Measurements from ENCODE around the gene TDRD1. TPM values are rescaled to one million over a fixed set of nuclear protein-coding genes. Genes with fewer than 3 reads are reported as not detected.

TDRD1 gene
- total RNA-seq, 1 donor from 2014 or later, result 0.33 TPM

DNA sequence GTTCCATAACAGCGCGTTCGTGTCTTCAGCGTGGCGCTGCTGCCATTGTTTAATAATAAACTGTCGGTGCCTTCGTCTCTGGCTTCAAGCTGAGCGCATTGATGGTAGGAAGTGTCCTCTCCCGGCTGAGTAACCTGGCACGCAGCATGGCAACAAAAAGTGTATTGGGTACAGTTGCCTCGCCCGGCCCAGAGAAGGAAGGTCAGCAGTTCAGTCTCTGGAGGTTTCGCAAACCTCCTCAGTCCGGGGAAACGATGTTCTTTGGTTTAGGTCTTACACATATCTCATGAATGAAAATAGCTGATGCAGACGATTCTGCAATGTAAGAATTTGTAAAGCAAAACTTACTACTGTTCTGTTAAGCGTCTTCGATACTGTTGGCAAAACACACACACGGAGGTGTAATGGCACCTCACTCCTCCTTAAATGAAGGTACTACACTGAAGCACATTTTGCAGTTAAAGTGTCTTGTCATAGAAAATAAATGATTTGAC, 4.4 kb upstream of the TDRD1 start:
- peak overlapping the region; percentile 97 for H3K4me3 Mint-ChIP-seq
- H3K9me3 Mint-ChIP-seq, result no peaks in the 10 kb centered on the region
- intact Hi-C loops (cut with micrococcal nuclease), result loop anchor here (1.0 to 10.0 kb wide), 12 partner anchors 43 to 1800 kb away; partner anchors contain the start of genes ACSL5, ATRNL1, CASP7 and DCLRE1A
- ChIA-PET CTCF (interaction anchor here (1.3 to 1.5 kb wide), 2 partner anchors 71 to 495 kb away, joined by 3 to 4 read pairs; partner anchors contain the start of gene CASP7), POLR2A (interaction anchor here (0.6 to 1.5 kb wide), 5 partner anchors 325 to 1799 kb away, joined by 3 to 7 read pairs (median 4); partner anchors contain the start of gene CASP7)
- ATAC-seq (ENCODE audit: low read depth) (no peak), DNase-seq (no peak)
- H3K27ac Mint-ChIP-seq, result peak overlapping the region; percentile 88
- peaks cover 5% of the 10 kb centered on the region for H3K27me3 Mint-ChIP-seq
- peaks cover 13% of the 10 kb centered on the region for H3K36me3 Mint-ChIP-seq (ENCODE audit: low read depth)
- no peak for TF ChIP-seq CTCF (IDR thresholded peaks at IDR 0.05)
- H3K4me1 Mint-ChIP-seq, result peaks cover 29% of the 10 kb centered on the region

- Mint-ChIP-seq H3K4me1 (peaks cover 29% of the 10 kb centered on the region), H3K4me3 (peak overlapping the region; percentile 19), H3K36me3 (ENCODE audit: low read depth) (peaks cover 10% of the 10 kb centered on the region), H3K9me3 (no peaks in the 10 kb centered on the region), H3K27me3 (peaks cover 5% of the 10 kb centered on the region), H3K27ac (no peak overlapping the region)
- CTCF ChIA-PET, result no interaction called here
- ATAC-seq (ENCODE audit: low read depth), result no peak
- POLR2A ChIA-PET, result no interaction called here
- TF ChIP-seq CTCF (IDR thresholded peaks at IDR 0.05), result no peak
- DNase-seq, result no peak
- intact Hi-C loops (cut with micrococcal nuclease), result loop anchor here (10.0 kb wide), 2 partner anchors 349 to 1801 kb away; partner anchors contain the start of gene ACSL5
Observed at GRCh38 chr10:114175667-114176066, 3.5 kb upstream of the TDRD1 start.

DNA sequence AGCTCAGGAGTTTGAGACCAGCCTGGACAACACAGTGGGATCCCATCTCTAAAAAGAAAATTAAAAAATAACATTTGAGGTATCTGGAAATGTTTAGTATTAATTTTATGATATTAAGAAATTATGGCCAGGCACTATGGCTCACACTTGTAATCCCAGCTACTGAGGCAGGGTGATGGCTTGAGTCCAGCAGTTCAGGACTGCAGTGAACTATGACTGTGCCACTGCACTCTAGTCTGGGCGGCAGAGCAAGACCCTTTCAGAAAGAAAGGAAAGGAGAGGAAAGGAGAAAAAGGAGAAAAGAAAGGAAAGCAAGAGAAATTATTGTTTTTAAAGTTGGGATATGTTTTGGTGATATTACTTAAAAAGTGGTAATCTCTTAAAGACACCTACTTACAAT, 2.6 kb upstream of the TDRD1 start:
- H3K27ac Mint-ChIP-seq, result no peak overlapping the region
- ChIA-PET POLR2A (no interaction called here), CTCF (no interaction called here)
- no peaks in the 10 kb centered on the region for H3K9me3 Mint-ChIP-seq
- no peak overlapping the region for H3K4me3 Mint-ChIP-seq
- ATAC-seq (ENCODE audit: low read depth), result no peak
- intact Hi-C loops (cut with micrococcal nuclease), result loop anchor here (10.0 kb wide), 2 partner anchors 348 to 1802 kb away; partner anchors contain the start of gene ACSL5
- H3K27me3 Mint-ChIP-seq, result peaks cover 5% of the 10 kb centered on the region
- no peak for DNase-seq
- peaks cover 29% of the 10 kb centered on the region for H3K4me1 Mint-ChIP-seq
- H3K36me3 Mint-ChIP-seq (ENCODE audit: low read depth), result peaks cover 7% of the 10 kb centered on the region
- no peak for TF ChIP-seq CTCF (IDR thresholded peaks at IDR 0.05)

GRCh38 chr10:114179747-114180146, 594 bp downstream of the TDRD1 start:
- Mint-ChIP-seq H3K4me3 (no peak overlapping the region), H3K4me1 (peaks cover 3% of the 10 kb centered on the region), H3K27me3 (peaks cover 5% of the 10 kb centered on the region), H3K36me3 (ENCODE audit: low read depth) (no peaks in the 10 kb centered on the region), H3K27ac (no peak overlapping the region), H3K9me3 (no peaks in the 10 kb centered on the region)
- POLR2A ChIA-PET, result no interaction called here
- CTCF ChIA-PET, result interaction anchor here (0.6 kb wide), 1 partner anchor 23 kb away, joined by 3 read pairs; no protein-coding TSS in a partner anchor
- intact Hi-C loops (cut with micrococcal nuclease), result loop anchor here (10.0 kb wide), 2 partner anchors 345 to 1805 kb away; partner anchors contain the start of gene ACSL5
- no peak for ATAC-seq (ENCODE audit: low read depth)
- no peak for TF ChIP-seq CTCF (IDR thresholded peaks at IDR 0.05)
- DNase-seq, result no peak

DNA sequence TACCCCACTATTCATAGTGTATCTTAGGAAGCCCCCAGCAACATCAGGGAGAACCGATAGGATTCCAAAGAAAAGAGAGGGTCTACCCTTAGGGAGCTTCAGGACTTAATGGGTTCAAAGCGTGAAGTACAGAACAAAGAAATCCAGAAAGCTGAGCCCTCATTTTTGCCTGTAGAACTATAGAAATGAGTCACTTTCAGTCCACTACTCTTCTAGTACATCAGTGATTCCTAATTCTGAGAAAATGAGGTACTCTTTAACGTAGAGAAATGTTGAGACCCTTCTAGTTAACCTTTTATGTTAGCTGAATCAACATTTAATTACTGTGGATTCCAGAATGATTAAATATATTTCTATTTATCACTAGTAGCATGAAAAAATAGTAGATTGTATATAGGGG, 1.8 kb downstream of the TDRD1 start:
- Mint-ChIP-seq H3K27me3 (peaks cover 5% of the 10 kb centered on the region), H3K4me1 (no peaks in the 10 kb centered on the region), H3K36me3 (ENCODE audit: low read depth) (no peaks in the 10 kb centered on the region), H3K27ac (no peak overlapping the region), H3K4me3 (no peak overlapping the region), H3K9me3 (no peaks in the 10 kb centered on the region)
- ATAC-seq (ENCODE audit: low read depth) (no peak), DNase-seq (no peak)
- POLR2A ChIA-PET, result no interaction called here
- CTCF ChIA-PET, result no interaction called here
- no peak for TF ChIP-seq CTCF (IDR thresholded peaks at IDR 0.05)
- intact Hi-C loops (cut with micrococcal nuclease), result no loop called here

All from activated B cell treated with CpG ODN at 0.5 μM for 24 hours (primary cell).